Measurements from ENCODE around the gene OR6C4. TPM values are rescaled to one million over a fixed set of nuclear protein-coding genes. Genes with fewer than 3 reads are reported as not detected.
"Not testable (repeated sequence)": the region's sequence is repeated elsewhere in the genome, so short reads cannot be mapped to it uniquely, and the experiment has no call there.

Gene OR6C4
- total and polyA plus RNA-seq, 5 donors from 2014 or later, result not detected

DNA sequence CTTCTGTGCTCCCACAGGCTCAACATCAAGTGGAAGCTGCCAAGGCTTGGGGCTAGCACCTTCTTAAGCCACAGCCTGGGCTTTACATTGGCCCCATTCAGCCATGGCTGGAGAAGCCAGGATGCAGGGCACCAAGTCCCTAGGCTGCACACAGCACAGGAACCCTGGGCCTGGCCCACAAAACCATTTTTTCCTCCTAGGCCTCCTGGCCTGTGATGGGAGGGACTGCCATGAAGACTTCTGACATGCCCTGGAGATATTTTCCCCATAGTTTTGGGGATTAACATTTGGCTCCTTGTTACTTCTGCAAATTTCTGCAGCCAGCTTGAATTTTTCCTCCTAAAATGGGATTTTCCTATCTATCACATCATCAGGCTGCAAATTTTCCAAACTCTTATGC is 20.7 kb downstream of the OR6C4 start:
- peaks cover 15 to 28% of the 10 kb centered on the region in 2 experiments for H3K9me3 ChIP-seq (ENCODE audit: control insufficient read depth in 2 of 2, low read length in 2 of 2)
- not testable (repeated sequence) for H3K27me3 Mint-ChIP-seq; H3K4me1 Mint-ChIP-seq; H3K36me3 ChIP-seq (ENCODE audit: control insufficient read depth, insufficient read depth, low read length); H3K4me3 Mint-ChIP-seq; H3K36me3 Mint-ChIP-seq; H3K4me3 ChIP-seq (ENCODE audit: low read depth, low read length); H3K27ac Mint-ChIP-seq; H3K4me1 ChIP-seq (ENCODE audit: control insufficient read depth, insufficient read depth, low read length, poor library complexity, severe bottlenecking); ATAC-seq (ENCODE audit: low read depth in 2 of 2); DNase-seq; H3K27ac ChIP-seq (ENCODE audit: insufficient read depth, low read length, poor library complexity, severe bottlenecking); H3K27me3 ChIP-seq (ENCODE audit: control insufficient read depth, insufficient read depth, low read length)
- H3K9me3 Mint-ChIP-seq, result peaks cover 0 to 36% (median 23%) of the 10 kb centered on the region in 7 donors

DNA sequence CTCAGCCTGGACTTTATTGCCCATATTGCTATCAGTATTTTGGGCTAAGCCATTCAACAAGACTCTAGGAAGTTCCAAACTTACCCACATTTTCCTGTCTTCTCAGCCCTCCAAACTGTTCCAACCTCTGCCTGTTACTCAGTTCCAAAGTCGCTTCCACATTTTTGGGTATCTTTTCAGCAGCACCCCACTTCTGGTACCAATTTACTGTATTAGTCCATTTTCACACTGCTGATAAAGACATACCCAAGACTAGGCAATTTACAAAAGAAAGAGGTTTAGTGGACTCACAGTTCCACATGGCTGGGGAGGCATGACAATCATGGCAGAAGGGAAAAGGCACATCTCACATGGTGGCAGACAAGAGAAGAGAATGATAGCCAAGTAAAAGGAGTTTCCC is 21.3 kb downstream of the OR6C4 start:
- not testable (repeated sequence) for H3K4me1 Mint-ChIP-seq; H3K4me1 ChIP-seq (ENCODE audit: control insufficient read depth, insufficient read depth, low read length, poor library complexity, severe bottlenecking); H3K36me3 ChIP-seq (ENCODE audit: control insufficient read depth, insufficient read depth, low read length); H3K4me3 ChIP-seq (ENCODE audit: low read depth, low read length); DNase-seq; ATAC-seq (ENCODE audit: low read depth in 2 of 2); H3K27me3 Mint-ChIP-seq; H3K27ac ChIP-seq (ENCODE audit: insufficient read depth, low read length, poor library complexity, severe bottlenecking); H3K36me3 Mint-ChIP-seq; H3K4me3 Mint-ChIP-seq; H3K27me3 ChIP-seq (ENCODE audit: control insufficient read depth, insufficient read depth, low read length)
- peak overlapping the region in 1 of 3 donors; percentile 20 for H3K27ac Mint-ChIP-seq
- H3K9me3 Mint-ChIP-seq, result peaks cover 0 to 36% (median 20%) of the 10 kb centered on the region in 7 donors
- H3K9me3 ChIP-seq (ENCODE audit: control insufficient read depth in 2 of 2, low read length in 2 of 2), result peaks cover 15 to 28% of the 10 kb centered on the region in 2 experiments

DNA sequence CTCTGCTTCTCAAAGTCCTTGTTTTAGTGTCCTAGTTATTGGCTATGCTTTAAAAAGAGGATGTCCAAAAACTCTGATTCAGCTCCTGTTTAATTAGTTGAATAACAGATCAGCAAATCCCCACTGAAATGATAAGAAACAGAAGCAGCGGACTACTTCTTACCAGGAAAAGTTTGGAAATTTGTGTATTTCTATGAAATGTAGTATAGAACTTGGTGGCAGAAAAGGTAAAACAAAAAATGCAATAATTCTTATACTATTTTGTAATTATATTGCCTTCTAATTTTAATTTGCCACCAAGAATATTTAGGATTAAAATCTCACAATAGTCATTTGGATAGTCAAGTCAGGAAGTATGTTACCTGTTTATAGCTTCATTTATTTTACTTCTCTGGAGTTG is 22.8 kb downstream of the OR6C4 start, which contains the start of gene OR2AP1:
OR2AP1 (plus strand) TSS at position 301 of the 400 bp plus-strand sequence. CDS start 1,947 bp downstream, outside the sequence.
- Histone ChIP-seq H3K27ac (ENCODE audit: insufficient read depth, low read length, poor library complexity, severe bottlenecking) (no peak within 1 kb of the TSS), H3K4me1 (ENCODE audit: control insufficient read depth, insufficient read depth, low read length, poor library complexity, severe bottlenecking) (no peaks in the 10 kb centered on the region), H3K27me3 (ENCODE audit: control insufficient read depth, insufficient read depth, low read length) (no peaks in the 10 kb centered on the region), H3K4me3 (ENCODE audit: low read depth, low read length) (no peak within 1 kb of the TSS), H3K36me3 (ENCODE audit: control insufficient read depth, insufficient read depth, low read length) (no peaks in the 10 kb centered on the region), H3K9me3 (ENCODE audit: control insufficient read depth in 2 of 2, low read length in 2 of 2) (peaks cover 15 to 28% of the 10 kb centered on the region in 2 experiments)
- DNase-seq, result no peak
- H3K9me3 Mint-ChIP-seq, result peaks cover under 1 to 35% (median 20%) of the 10 kb centered on the region in 7 donors
- peak within 1 kb of the TSS in 1 of 4 donors; percentile 29 for H3K4me3 Mint-ChIP-seq
- peaks cover 3% of the 10 kb centered on the region for H3K27me3 Mint-ChIP-seq
- H3K4me1 Mint-ChIP-seq, result no peaks in the 10 kb centered on the region
- peaks cover 6% of the 10 kb centered on the region for H3K36me3 Mint-ChIP-seq
- no peak within 1 kb of the TSS for H3K27ac Mint-ChIP-seq
- ATAC-seq (ENCODE audit: low read depth in 2 of 2), result no peak

DNA sequence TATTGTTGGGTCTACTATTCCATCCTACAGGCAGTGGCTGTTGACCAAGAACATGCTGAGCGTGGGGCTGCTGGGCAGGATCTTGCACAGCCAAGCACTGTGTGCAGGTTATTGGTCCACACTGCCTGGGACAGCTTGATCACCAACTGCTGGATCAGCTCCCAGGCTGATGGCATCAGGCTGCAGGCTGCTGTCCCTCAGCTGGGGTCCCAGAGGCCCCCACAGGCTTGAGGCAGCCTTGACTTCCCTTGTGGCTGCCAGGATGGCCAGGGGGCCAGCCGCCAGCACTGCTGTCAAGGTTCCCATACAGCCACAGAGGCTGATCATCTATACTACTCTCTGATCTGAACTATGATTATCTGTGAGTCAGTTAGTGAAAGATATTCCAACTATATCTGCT is 32.7 kb downstream of the OR6C4 start:
- Histone ChIP-seq H3K4me1 (ENCODE audit: control insufficient read depth, insufficient read depth, low read length, poor library complexity, severe bottlenecking) (no peaks in the 10 kb centered on the region), H3K27ac (ENCODE audit: insufficient read depth, low read length, poor library complexity, severe bottlenecking) (no peak overlapping the region), H3K36me3 (ENCODE audit: control insufficient read depth, insufficient read depth, low read length) (no peaks in the 10 kb centered on the region), H3K4me3 (ENCODE audit: low read depth, low read length) (no peak overlapping the region), H3K27me3 (ENCODE audit: control insufficient read depth, insufficient read depth, low read length) (peaks cover 13% of the 10 kb centered on the region), H3K9me3 (ENCODE audit: control insufficient read depth in 2 of 2, low read length in 2 of 2) (no peaks in the 10 kb centered on the region)
- no peaks in the 10 kb centered on the region for H3K4me1 Mint-ChIP-seq
- ATAC-seq (ENCODE audit: low read depth in 2 of 2) (no peak), DNase-seq (no peak)
- no peak overlapping the region for H3K27ac Mint-ChIP-seq
- peaks cover 1 to 16% (median 5%) of the 10 kb centered on the region in 7 donors for H3K9me3 Mint-ChIP-seq
- H3K4me3 Mint-ChIP-seq, result no peak overlapping the region
- H3K36me3 Mint-ChIP-seq, result no peaks in the 10 kb centered on the region
- peaks cover 11% of the 10 kb centered on the region for H3K27me3 Mint-ChIP-seq

DNA sequence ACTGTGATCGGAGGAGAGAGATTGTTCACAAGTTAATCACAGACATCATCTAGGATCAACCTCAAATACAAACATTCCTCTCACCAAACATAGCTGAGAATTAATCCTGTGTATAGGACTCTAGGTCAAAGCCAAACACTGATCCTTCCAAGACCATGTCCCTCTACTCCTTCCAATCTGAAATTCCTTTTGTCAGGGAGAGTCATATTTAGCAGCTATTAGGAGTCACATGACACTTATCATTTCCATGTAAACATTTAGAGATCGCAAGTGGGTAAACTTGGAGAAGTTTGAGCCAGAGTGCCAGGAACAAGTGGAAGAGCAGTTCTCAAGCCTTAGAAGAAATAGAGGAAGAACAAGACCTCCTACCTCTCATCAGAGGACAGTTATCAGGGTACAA is 36.4 kb downstream of the OR6C4 start:
- Mint-ChIP-seq H3K27me3 (peaks cover 10% of the 10 kb centered on the region), H3K27ac (no peak overlapping the region), H3K9me3 (peaks cover 0 to 16% (median 5%) of the 10 kb centered on the region in 7 donors), H3K4me3 (no peak overlapping the region), H3K36me3 (no peaks in the 10 kb centered on the region), H3K4me1 (peaks cover 0 to 5% (median 0%) of the 10 kb centered on the region in 4 donors)
- peaks cover 14% of the 10 kb centered on the region for H3K27me3 ChIP-seq (ENCODE audit: control insufficient read depth, insufficient read depth, low read length)
- ATAC-seq (ENCODE audit: low read depth in 2 of 2), result no peak
- no peaks in the 10 kb centered on the region for H3K36me3 ChIP-seq (ENCODE audit: control insufficient read depth, insufficient read depth, low read length)
- H3K27ac ChIP-seq (ENCODE audit: insufficient read depth, low read length, poor library complexity, severe bottlenecking), result no peak overlapping the region
- no peak for DNase-seq
- H3K4me3 ChIP-seq (ENCODE audit: low read depth, low read length), result no peak overlapping the region
- H3K4me1 ChIP-seq (ENCODE audit: control insufficient read depth, insufficient read depth, low read length, poor library complexity, severe bottlenecking), result no peaks in the 10 kb centered on the region
- peaks cover 0 to 1% of the 10 kb centered on the region in 2 experiments for H3K9me3 ChIP-seq (ENCODE audit: control insufficient read depth in 2 of 2, low read length in 2 of 2)

DNA sequence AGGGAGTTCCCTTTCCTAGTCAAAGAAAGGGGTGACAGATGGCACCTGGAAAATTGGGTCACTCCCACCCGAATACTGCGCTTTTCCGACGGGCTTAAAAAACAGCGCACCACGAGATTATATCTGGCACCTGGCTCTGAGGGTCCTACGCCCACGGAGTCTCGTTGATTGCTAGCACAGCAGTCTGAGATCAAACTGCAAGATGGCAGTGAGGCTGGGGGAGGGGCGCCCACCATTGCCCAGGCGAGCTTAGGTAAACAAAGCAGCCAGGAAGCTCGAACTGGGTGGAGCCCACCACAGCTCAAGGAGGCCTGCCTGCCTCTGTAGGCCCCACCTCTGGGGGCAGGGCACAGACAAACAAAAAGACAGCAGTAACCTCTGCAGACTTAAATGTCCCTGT is 40.8 kb downstream of the OR6C4 start:
- not testable (repeated sequence) for H3K27ac Mint-ChIP-seq; H3K36me3 ChIP-seq (ENCODE audit: control insufficient read depth, insufficient read depth, low read length); H3K4me1 Mint-ChIP-seq; H3K4me3 Mint-ChIP-seq; H3K4me1 ChIP-seq (ENCODE audit: control insufficient read depth, insufficient read depth, low read length, poor library complexity, severe bottlenecking); H3K36me3 Mint-ChIP-seq; H3K27me3 ChIP-seq (ENCODE audit: control insufficient read depth, insufficient read depth, low read length); H3K4me3 ChIP-seq (ENCODE audit: low read depth, low read length); ATAC-seq (ENCODE audit: low read depth in 2 of 2); H3K27me3 Mint-ChIP-seq; H3K9me3 ChIP-seq (ENCODE audit: control insufficient read depth in 2 of 2, low read length in 2 of 2); H3K27ac ChIP-seq (ENCODE audit: insufficient read depth, low read length, poor library complexity, severe bottlenecking)
- DNase-seq, result peak in 1 of 3 donors; percentile 2
- H3K9me3 Mint-ChIP-seq, result peaks cover 0 to 30% (median 7%) of the 10 kb centered on the region in 7 donors

Other genes starting within 250 kb of the OR6C4 start
- not detected for gene OR6C1, start 235.3 kb upstream of the OR6C4 start, total RNA-seq
- not detected for gene OR6C1, start 235.3 kb upstream of the OR6C4 start, polyA plus RNA-seq
- gene OR6C3, start 218.9 kb upstream of the OR6C4 start, total RNA-seq, result not detected
- gene OR6C3, start 218.9 kb upstream of the OR6C4 start, polyA plus RNA-seq, result not detected
- gene OR6C75, start 186.6 kb upstream of the OR6C4 start, total RNA-seq, result not detected
- gene OR6C75, start 186.6 kb upstream of the OR6C4 start, polyA plus RNA-seq, result not detected
- not detected for gene OR6C65, start 149.1 kb upstream of the OR6C4 start, total RNA-seq
- not detected for gene OR6C65, start 149.1 kb upstream of the OR6C4 start, polyA plus RNA-seq
- not detected for gene OR6C76, start 123.3 kb upstream of the OR6C4 start, total RNA-seq
- gene OR6C76, start 123.3 kb upstream of the OR6C4 start, polyA plus RNA-seq, result not detected
- gene OR6C2, start 105.5 kb upstream of the OR6C4 start, total RNA-seq, result not detected
- gene OR6C2, start 105.5 kb upstream of the OR6C4 start, polyA plus RNA-seq, result not detected
- not detected for gene OR6C70, start 79.5 kb upstream of the OR6C4 start, total RNA-seq
- not detected for gene OR6C70, start 79.5 kb upstream of the OR6C4 start, polyA plus RNA-seq
- gene OR6C68, start 57.2 kb upstream of the OR6C4 start, total RNA-seq, result not detected
- gene OR6C68, start 57.2 kb upstream of the OR6C4 start, polyA plus RNA-seq, result not detected
- 0.25 TPM for gene OR2AP1, start 22.9 kb downstream of the OR6C4 start, total RNA-seq
- gene OR2AP1, start 22.9 kb downstream of the OR6C4 start, polyA plus RNA-seq, result not detected
- not detected for gene OR10P1, start 87.3 kb downstream of the OR6C4 start, total RNA-seq
- not detected for gene OR10P1, start 87.3 kb downstream of the OR6C4 start, polyA plus RNA-seq
- 0.76 TPM for gene ITGA7, start 158.3 kb downstream of the OR6C4 start, total RNA-seq
- gene ITGA7, start 158.3 kb downstream of the OR6C4 start, polyA plus RNA-seq, result under 1 TPM in 1 of 4 donors, not detected in 3; 0.29 TPM
- 60.1 TPM for gene BLOC1S1, start 166.4 kb downstream of the OR6C4 start, total RNA-seq
- gene BLOC1S1, start 166.4 kb downstream of the OR6C4 start, polyA plus RNA-seq, result 100 to 1,000 TPM in 3 of 4 donors, 10 to 100 TPM in 1; 83.6 to 128 (median 112) TPM
- 10.1 TPM for gene RDH5, start 170.8 kb downstream of the OR6C4 start, total RNA-seq
- gene RDH5, start 170.8 kb downstream of the OR6C4 start, polyA plus RNA-seq, result 1 to 10 TPM in 3 of 4 donors, under 1 TPM in 1; 0.94 to 1.6 (median 1.4) TPM
- gene CD63, start 179.4 kb downstream of the OR6C4 start, total RNA-seq, result 46.4 TPM
- gene CD63, start 179.4 kb downstream of the OR6C4 start, polyA plus RNA-seq, result 100 to 1,000 TPM; 145 to 205 (median 180) TPM
- 7.4 TPM for gene GDF11, start 193.5 kb downstream of the OR6C4 start, total RNA-seq
- 1 to 10 TPM in 1 of 4 donors, under 1 TPM in 3; 0.56 to 1.2 (median 0.66) TPM for gene GDF11, start 193.5 kb downstream of the OR6C4 start, polyA plus RNA-seq

All from CD4-positive, CD25-positive, alpha-beta regulatory T cell (primary cell).